DOHH2 (cell line): ENCODE measurements around the gene HSPB9.
A peak's percentile ranks its signal among the peaks of the same experiment; 100 is the strongest.
"Not testable (repeated sequence)": the region's sequence is repeated elsewhere in the genome, so short reads cannot be mapped to it uniquely, and the experiment has no call there.

ENCODE experiments used
- H3F3A ChIP-seq: fragments of 200-600 bp; sonication (generic), shearing (Covaris generic); 2 replicates; pipeline ENCODE4 v1.6.0; 2016; ENCODE audit warnings: antibody characterized with exemption, mild to moderate bottlenecking; ENCODE audit not compliant: control insufficient read depth, insufficient read depth
- H3K27ac ChIP-seq: fragments of 200-600 bp; sonication (generic); 2 replicates; pipeline ENCODE4 v1.5.1; 2014; ENCODE audit warnings: low read depth, mild to moderate bottlenecking, low read length, moderate library complexity
- H3K27me3 ChIP-seq: fragments of 200-600 bp; sonication (generic); 2 replicates; pipeline ENCODE4 v1.6.1; 2014; ENCODE audit warnings: mild to moderate bottlenecking, low read length, mixed read lengths; ENCODE audit not compliant: control insufficient read depth
- H3K36me3 ChIP-seq: fragments of 200-600 bp; sonication (generic); 2 replicates; pipeline ENCODE4 v1.6.1; 2014; ENCODE audit warnings: mild to moderate bottlenecking, low read length, moderate library complexity, mixed read lengths; ENCODE audit not compliant: control insufficient read depth
- H3K4me1 ChIP-seq: fragments of 200-600 bp; sonication (generic); 2 replicates; pipeline ENCODE4 v1.6.1; 2014; ENCODE audit warnings: mild to moderate bottlenecking, low read length, mixed read lengths; ENCODE audit not compliant: control insufficient read depth
- H3K4me2 ChIP-seq: fragments of 200-600 bp; sonication (generic); 2 replicates; pipeline ENCODE4 v1.6.0; 2014; ENCODE audit warnings: mild to moderate bottlenecking, low read length, moderate library complexity
- H3K4me3 ChIP-seq: fragments of 200-600 bp; sonication (generic); 2 replicates; pipeline ENCODE4 v1.5.1; 2014; ENCODE audit warnings: mild to moderate bottlenecking, low read length, mixed read lengths
- H3K79me2 ChIP-seq: fragments of 200-600 bp; sonication (generic); 2 replicates; pipeline ENCODE4 v1.6.1; 2014; ENCODE audit warnings: mild to moderate bottlenecking, low read length, mixed read lengths; ENCODE audit not compliant: control insufficient read depth
- H3K9me2 ChIP-seq: fragments of 200-600 bp; sonication (generic); replicated peaks from 2 replicates; pipeline ENCODE4 v1.6.1; 2014; ENCODE audit warnings: mild to moderate bottlenecking, low read length, mixed read lengths; ENCODE audit not compliant: control insufficient read depth
- H3K9me3 ChIP-seq: fragments of 200-600 bp; sonication (generic); 2 replicates; pipeline ENCODE4 v1.6.1; 2014; ENCODE audit warnings: antibody characterized with exemption, low read length, mixed read lengths; ENCODE audit not compliant: control insufficient read depth, insufficient read depth
- H4K20me1 ChIP-seq: fragments of 200-600 bp; sonication (generic); 2 replicates; pipeline ENCODE4 v1.6.0; 2014; ENCODE audit warnings: low read depth, mild to moderate bottlenecking, antibody characterized with exemption, low read length, moderate library complexity; ENCODE audit not compliant: control insufficient read depth, insufficient read depth
- CTCF ChIP-seq: fragments of 200-600 bp; sonication (generic); IDR thresholded peaks from one replicate; pipeline ENCODE4 v1.5.1; 2014; ENCODE audit warnings: antibody characterized with exemption, mild to moderate bottlenecking, low read depth, low read length; ENCODE audit not compliant: poor library complexity, severe bottlenecking
- EZH2phosphoT487 ChIP-seq: fragments of 200-600 bp; sonication (generic); IDR thresholded peaks from 2 replicates; pipeline ENCODE4 v1.6.1; 2017; ENCODE audit warnings: borderline replicate concordance, mild to moderate bottlenecking, antibody characterized with exemption, low read length, moderate library complexity, mixed read lengths

The HSPB9 gene

GRCh38 chr17:42135664-42136653 is 13.4 kb downstream of the HSPB9 start:
- no peak for TF ChIP-seq CTCF
- TF ChIP-seq EZH2phosphoT487, result no peak
- H3K4me2 ChIP-seq, result peak overlapping the region; percentile 56
- H4K20me1 ChIP-seq, result peaks cover 28% of the 10 kb centered on the region
- H3K9me3 ChIP-seq, result no peaks in the 10 kb centered on the region
- peak overlapping the region; percentile 29 for H3K27ac ChIP-seq
- H3K4me1 ChIP-seq, result peaks cover 73% of the 10 kb centered on the region
- peak overlapping the region; percentile 30 for H3K4me3 ChIP-seq
- H3K79me2 ChIP-seq, result peaks cover 91% of the 10 kb centered on the region
- peaks cover 24% of the 10 kb centered on the region for H3F3A ChIP-seq
- H3K36me3 ChIP-seq, result peaks cover 45% of the 10 kb centered on the region
- H3K27me3 ChIP-seq, result no peaks in the 10 kb centered on the region
- no peaks in the 10 kb centered on the region for H3K9me2 ChIP-seq

DNA sequence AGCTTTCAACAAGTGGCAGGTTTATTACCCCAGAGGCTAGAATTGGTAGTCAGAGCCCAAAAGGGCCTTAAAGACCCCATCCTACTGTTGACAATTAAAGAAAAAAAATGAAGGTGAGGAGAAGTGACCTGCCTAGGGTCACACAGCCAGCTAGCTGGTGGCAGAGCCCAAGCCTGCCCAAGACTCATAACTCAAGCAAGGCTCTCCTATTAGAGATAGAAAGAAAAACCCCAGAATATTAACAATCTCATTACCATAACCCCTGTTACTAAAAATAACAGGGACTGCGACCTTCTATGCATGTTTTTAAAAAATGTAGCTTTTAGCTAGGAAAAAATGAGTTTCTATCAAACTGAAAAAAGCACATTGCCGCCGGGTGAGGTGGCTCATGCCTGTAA is 14.0 kb downstream of the HSPB9 start:
- Histone ChIP-seq H3K27ac (peak overlapping the region; percentile 29), H3K9me3 (no peaks in the 10 kb centered on the region), H4K20me1 (peaks cover 28% of the 10 kb centered on the region), H3K4me3 (peak overlapping the region; percentile 30), H3K4me2 (peak overlapping the region; percentile 56), H3K9me2 (no peaks in the 10 kb centered on the region), H3F3A (peaks cover 24% of the 10 kb centered on the region), H3K36me3 (peaks cover 45% of the 10 kb centered on the region), H3K4me1 (peaks cover 68% of the 10 kb centered on the region), H3K27me3 (no peaks in the 10 kb centered on the region), H3K79me2 (peaks cover 91% of the 10 kb centered on the region)
- TF ChIP-seq EZH2phosphoT487 (no peak), CTCF (no peak)

GRCh38 chr17:42138749-42139492 is 16.3 kb downstream of the HSPB9 start:
- Histone ChIP-seq H3F3A (peaks cover 17% of the 10 kb centered on the region), H3K9me2 (no peaks in the 10 kb centered on the region), H3K36me3 (peaks cover 42% of the 10 kb centered on the region), H3K4me1 (peaks cover 45% of the 10 kb centered on the region), H3K4me2 (no peak overlapping the region), H3K79me2 (peaks cover 95% of the 10 kb centered on the region), H4K20me1 (peaks cover 17% of the 10 kb centered on the region), H3K27me3 (no peaks in the 10 kb centered on the region), H3K4me3 (no peak overlapping the region), H3K27ac (no peak overlapping the region), H3K9me3 (no peaks in the 10 kb centered on the region)
- no peak for TF ChIP-seq EZH2phosphoT487

GRCh38 chr17:42140690-42141089 is 18.1 kb downstream of the HSPB9 start:
- Histone ChIP-seq H3K4me1 (peaks cover 29% of the 10 kb centered on the region), H4K20me1 (peaks cover 15% of the 10 kb centered on the region; the same call in 1 of the 2 replicates), H3K79me2 (peaks cover 93% of the 10 kb centered on the region), H3K36me3 (peaks cover 40% of the 10 kb centered on the region)
- not testable (repeated sequence) for H3K9me3 ChIP-seq, H3K9me2 ChIP-seq, H3F3A ChIP-seq, H3K4me3 ChIP-seq, H3K4me2 ChIP-seq, H3K27ac ChIP-seq, H3K27me3 ChIP-seq
